Sigmoid colon (tissue), 3 donors: ENCODE measurements around the gene SPRED2.

ENCODE experiments used
- CTCF ChIP-seq, 4 experiments: fragments of 450-650 bp in 3 of 4; fragments of 200-600 bp in 1 of 4; IDR thresholded peaks; one replicate each; pipeline ENCODE4 v1.5.1; 2016 to 2019; ENCODE audit warnings: antibody characterized with exemption in 4 of 4, mild to moderate bottlenecking in 3 of 4, moderate library complexity in 2 of 4
- POLR2A ChIP-seq, 2 donors: fragments of 450-650 bp; IDR thresholded peaks; one replicate each; pipeline ENCODE4 v1.6.1; 2016; ENCODE audit warnings: antibody characterized with exemption in 2 of 2, mild to moderate bottlenecking in 2 of 2, moderate library complexity in 2 of 2

- TF ChIP-seq POLR2A (IDR thresholded peaks at IDR 0.05) (no peak), CTCF (IDR thresholded peaks at IDR 0.05) (no peak)
These were observed 39.4 kb downstream of the SPRED2 start for GRCh38 chr2:65393046-65393445.
